BJ (cell line): Measurements from ENCODE around the gene FMO1. TPM values are rescaled to one million over a fixed set of nuclear protein-coding genes. Genes with fewer than 3 reads are reported as not detected.

Experiments
- CTCF ChIA-PET: fragments of 350-600 bp; formaldehyde crosslinking; extraction: SDS; loops from one replicate; lab custom pipeline; 2021; ENCODE audit warnings: antibody characterized with exemption, inconsistent platforms; lab: Yijun Ruan, JAX
- POLR2A ChIA-PET: fragments of 300-600 bp; sonication (Branson Sonifier 250); formaldehyde crosslinking; extraction: SDS; loops from one replicate; lab custom pipeline; 2021; ENCODE audit warnings: antibody characterized with exemption; lab: Charles Lee
- DNase-seq: peaks from one replicate; pipeline ENCODE4 v3.0.0-alpha.2; 2011; ENCODE audit warnings: low read depth
- H3K27me3 ChIP-seq: 2 replicates; pipeline ENCODE4 v1.6.0; 2011; ENCODE audit warnings: low read length; ENCODE audit not compliant: control insufficient read depth, insufficient read depth
- H3K36me3 ChIP-seq: 2 replicates; pipeline ENCODE4 v1.5.1; 2011; ENCODE audit warnings: low read length; ENCODE audit not compliant: control insufficient read depth, insufficient read depth
- H3K4me3 ChIP-seq: 2 replicates; pipeline ENCODE4 v1.5.1; 2011; ENCODE audit warnings: low read depth, mild to moderate bottlenecking, control low read depth, low read length
- CTCF ChIP-seq: IDR thresholded peaks from 2 replicates; pipeline ENCODE4 v1.5.1; 2011; ENCODE audit warnings: low read depth, mild to moderate bottlenecking, control low read depth, inconsistent platforms, low read length, moderate library complexity; ENCODE audit not compliant: insufficient read depth
- polyA plus RNA-seq: library from polyadenylated mRNA; depleted of rRNA; stranded (reverse); fragments of >200 nt; gene quantifications from 2 replicates; pipeline ENCODE4 v1.2.3, GENCODE V29; 2011

The FMO1 gene
- polyA plus RNA-seq, 1 experiment: 0.91 TPM

DNA sequence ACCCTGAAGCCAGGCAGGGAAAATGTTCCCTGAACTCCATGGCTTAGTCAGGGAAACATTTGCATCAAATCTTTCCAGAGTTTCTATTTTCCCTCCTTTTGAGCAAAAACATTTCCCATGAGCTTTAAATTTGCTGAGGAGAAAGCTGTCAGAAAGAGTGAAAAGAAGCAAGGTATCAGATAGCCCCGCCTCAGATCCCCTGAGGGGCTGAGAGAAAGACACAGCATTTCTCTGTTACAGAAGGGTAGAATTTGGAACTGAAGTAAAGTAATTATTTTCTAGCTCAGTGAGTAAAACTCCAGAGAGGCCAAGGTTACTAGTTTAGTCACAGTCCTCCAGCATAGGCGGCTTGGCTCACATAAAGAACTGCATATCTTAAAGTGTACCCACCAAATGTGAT is 10.6 kb downstream of the FMO1 start:
- no peaks in the 10 kb centered on the region for H3K27me3 ChIP-seq
- H3K4me3 ChIP-seq: no peak overlapping the region
- ChIA-PET CTCF (interaction anchor here (0.6 to 2.0 kb wide), 5 partner anchors 13 to 1094 kb away, joined by 3 to 7 read pairs (median 4); partner anchors contain the start of gene FMO4), POLR2A (interaction anchor here (1.0 kb wide), 1 partner anchor 55 kb away, joined by 3 read pairs; the partner anchor contains the start of gene FMO4)
- H3K36me3 ChIP-seq: no peaks in the 10 kb centered on the region
- no peak for TF ChIP-seq CTCF
- no peak for DNase-seq

- Histone ChIP-seq H3K36me3 (no peaks in the 10 kb centered on the region), H3K4me3 (no peak overlapping the region), H3K27me3 (no peaks in the 10 kb centered on the region)
- DNase-seq: no peak
- no peak for TF ChIP-seq CTCF
- POLR2A ChIA-PET: no interaction called here
- CTCF ChIA-PET: interaction anchor here (0.7 to 1.9 kb wide), 4 partner anchors 10 to 52 kb away, joined by 3 to 5 read pairs (median 4); partner anchors contain the start of gene FMO4
Measured at GRCh38 chr1:171261336-171261735, 13.0 kb downstream of the FMO1 start.

DNA sequence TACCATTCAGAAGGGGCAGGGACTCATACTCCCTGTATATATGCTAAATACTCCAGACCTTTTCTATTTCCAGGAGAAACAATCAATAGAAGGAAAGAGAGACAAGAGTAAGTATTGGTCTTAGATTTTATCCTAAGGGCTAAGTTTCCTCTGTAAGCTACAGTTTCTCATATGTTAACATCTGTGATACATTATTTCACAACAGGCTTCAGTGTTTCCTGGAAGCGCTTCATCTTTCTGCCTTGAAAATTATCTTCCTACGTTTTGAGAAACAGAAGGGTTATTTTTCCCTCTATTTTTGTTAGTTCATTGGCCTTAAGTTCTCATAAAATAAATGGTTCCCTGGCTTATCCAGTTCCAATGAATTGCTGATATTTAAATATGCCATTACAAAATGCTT is 15.6 kb downstream of the FMO1 start:
- no peak for TF ChIP-seq CTCF
- Histone ChIP-seq H3K36me3 (no peaks in the 10 kb centered on the region), H3K27me3 (no peaks in the 10 kb centered on the region), H3K4me3 (no peak overlapping the region)
- DNase-seq: no peak
- ChIA-PET CTCF (interaction anchor here (1.1 to 1.9 kb wide), 5 partner anchors 9 to 161 kb away, joined by 3 to 6 read pairs (median 4); no protein-coding TSS in a partner anchor), POLR2A (interaction anchor here (0.8 to 1.0 kb wide), 2 partner anchors 31 to 32 kb away, joined by 3 to 10 read pairs; no protein-coding TSS in a partner anchor)

- H3K27me3 ChIP-seq: no peaks in the 10 kb centered on the region
- POLR2A ChIA-PET: interaction anchor here (0.7 kb wide), 1 partner anchor 27 kb away, joined by 4 read pairs; no protein-coding TSS in a partner anchor
Measured at GRCh38 chr1:171265686-171266085, 17.4 kb downstream of the FMO1 start.

More at GRCh38 chr1:171265686-171266085, 17.4 kb downstream of the FMO1 start:
- Histone ChIP-seq H3K36me3 (no peaks in the 10 kb centered on the region), H3K4me3 (no peak overlapping the region)
- TF ChIP-seq CTCF: no peak
- CTCF ChIA-PET: interaction anchor here (1.0 to 2.1 kb wide), 5 partner anchors 16 to 155 kb away, joined by 3 to 6 read pairs (median 4); no protein-coding TSS in a partner anchor
- DNase-seq: no peak
